ENCODE data around the gene ETNK2. TPM values are rescaled to one million over a fixed set of nuclear protein-coding genes. Genes with fewer than 3 reads are reported as not detected.

The ETNK2 gene
- total and polyA plus RNA-seq, 4 donors: 24.5 to 119 (median 78.8) TPM

Other genes with a start within 250 kb of the ETNK2 start
- gene SOX13, start 78.9 kb downstream of the ETNK2 start, total RNA-seq: 10 to 100 TPM in 1 of 2 donors, 1 to 10 TPM in 1; 8.4 to 15.5 TPM
- 1 to 10 TPM; 7.8 to 9.1 TPM for gene SOX13, start 78.9 kb downstream of the ETNK2 start, polyA plus RNA-seq
- under 1 TPM; 0.05 to 0.25 TPM for gene REN, start 14.3 kb upstream of the ETNK2 start, total RNA-seq
- gene REN, start 14.3 kb upstream of the ETNK2 start, polyA plus RNA-seq: under 1 TPM in 1 of 2 donors, not detected in 1; 0.15 TPM
- gene KISS1, start 44.4 kb upstream of the ETNK2 start, total RNA-seq: under 1 TPM in 1 of 2 donors, not detected in 1; 0.50 TPM
- gene KISS1, start 44.4 kb upstream of the ETNK2 start, polyA plus RNA-seq: 1 to 10 TPM in 1 of 2 donors, not detected in 1; 1.4 TPM
- gene GOLT1A, start 61.9 kb upstream of the ETNK2 start, total RNA-seq: 10 to 100 TPM; 14.1 to 24.8 TPM
- 100 to 1,000 TPM in 1 of 2 donors, 10 to 100 TPM in 1; 80.6 to 103 TPM for gene GOLT1A, start 61.9 kb upstream of the ETNK2 start, polyA plus RNA-seq
- 10 to 100 TPM in 1 of 2 donors, 1 to 10 TPM in 1; 5.3 to 12.8 TPM for gene PLEKHA6, start 207.9 kb upstream of the ETNK2 start, total RNA-seq
- 1 to 10 TPM; 6.7 to 8.5 TPM for gene PLEKHA6, start 207.9 kb upstream of the ETNK2 start, polyA plus RNA-seq